CD4-positive, alpha-beta T cell treated with Interleukin-12 subunit alpha and Interleukin-12 subunit beta, for 1 hour (primary cell): Measurements from ENCODE around the gene RBMS1.

ENCODE experiments used
- DNase-seq: peaks from one replicate; pipeline ENCODE4 v3.0.0-alpha.2; 2020

Gene RBMS1

DNA sequence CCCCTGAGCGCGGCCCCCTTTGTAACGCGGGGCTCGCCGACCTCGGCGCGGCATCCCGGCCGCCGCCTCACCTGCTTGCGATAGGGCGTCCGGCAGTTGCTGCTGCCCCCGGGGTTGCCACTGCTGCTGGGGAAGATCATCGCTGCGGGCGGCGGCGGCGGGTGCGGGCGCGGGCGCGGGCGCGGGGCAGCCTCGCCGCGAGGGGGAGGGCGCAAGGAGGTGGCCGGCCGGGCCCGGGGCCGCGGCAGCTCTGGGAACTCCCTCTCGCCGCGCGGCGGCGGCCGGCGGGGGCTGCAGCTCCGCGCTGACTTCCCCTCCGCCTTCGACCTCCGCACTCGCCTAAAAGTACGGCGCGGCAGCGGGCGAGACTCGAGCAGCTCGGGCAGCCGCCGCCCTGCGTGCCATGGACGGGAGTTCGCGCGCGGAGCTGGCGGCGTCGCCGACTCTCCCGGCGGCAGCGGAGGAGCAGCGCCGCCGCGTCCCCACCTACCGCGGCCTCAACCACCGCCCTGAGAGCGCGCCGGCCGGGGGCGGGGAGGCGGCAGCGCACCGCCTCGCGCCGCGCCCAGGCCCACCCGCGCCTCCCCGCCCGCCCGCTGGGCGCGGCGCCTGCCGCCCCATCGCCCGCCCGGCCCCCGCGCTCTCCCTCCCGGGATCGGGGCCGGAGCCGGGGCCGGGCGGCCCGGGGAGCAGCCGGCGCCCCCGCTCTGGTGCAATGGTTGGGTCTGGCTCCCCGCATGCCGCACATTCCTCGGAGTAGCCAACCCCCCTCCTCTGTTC lies 86.0 kb downstream of the RBMS1 start:
- peak; percentile 72 for DNase-seq

DNA sequence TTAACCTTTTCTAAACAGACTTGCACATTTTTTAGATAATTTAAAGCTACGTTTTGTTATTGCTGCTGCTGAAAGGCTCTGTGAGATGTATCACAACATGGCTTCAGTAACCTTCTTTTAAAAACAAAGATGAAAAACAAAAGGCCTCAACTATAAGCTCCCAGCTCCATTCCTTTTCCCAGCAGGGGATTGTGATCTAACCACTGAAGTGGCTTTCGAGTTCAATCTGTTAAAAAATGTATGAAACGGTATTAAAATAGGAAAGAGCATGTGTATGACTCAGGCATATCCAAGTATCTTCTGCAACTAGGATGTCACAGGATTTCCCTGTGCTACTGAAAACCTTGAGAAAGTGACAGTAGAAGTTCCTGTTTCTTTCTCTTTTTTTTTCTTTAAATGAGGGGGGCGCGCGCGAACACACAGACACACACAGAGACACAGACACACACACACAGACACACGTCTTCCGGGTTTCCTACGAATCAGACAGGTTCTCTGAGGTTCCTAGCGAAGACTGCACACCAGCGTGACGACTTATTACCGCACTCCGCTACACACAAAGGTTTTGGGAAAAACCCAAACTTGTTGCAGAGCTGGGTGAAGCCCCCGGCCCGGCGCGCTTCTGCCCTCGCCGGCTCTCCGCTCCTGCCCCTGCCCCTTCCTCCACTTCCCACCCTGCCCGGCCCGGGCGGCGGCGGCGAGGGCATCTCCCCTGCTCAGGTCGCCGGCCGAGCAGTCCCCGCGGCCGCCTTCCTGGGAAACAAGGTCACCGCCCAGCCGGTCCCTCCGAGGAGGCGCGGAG lies 86.8 kb downstream of the RBMS1 start:
- DNase-seq = peak; percentile 87

- no peak for DNase-seq
These were observed 88.3 kb downstream of the RBMS1 start for GRCh38 chr2:160405077-160405867.

- DNase-seq = no peak
These were observed 90.3 kb downstream of the RBMS1 start for GRCh38 chr2:160402997-160403979.

- DNase-seq = no peak
These were observed 91.1 kb downstream of the RBMS1 start for GRCh38 chr2:160402501-160402900.

- DNase-seq = no peak
These were observed 91.7 kb downstream of the RBMS1 start for GRCh38 chr2:160401895-160402294.

DNA sequence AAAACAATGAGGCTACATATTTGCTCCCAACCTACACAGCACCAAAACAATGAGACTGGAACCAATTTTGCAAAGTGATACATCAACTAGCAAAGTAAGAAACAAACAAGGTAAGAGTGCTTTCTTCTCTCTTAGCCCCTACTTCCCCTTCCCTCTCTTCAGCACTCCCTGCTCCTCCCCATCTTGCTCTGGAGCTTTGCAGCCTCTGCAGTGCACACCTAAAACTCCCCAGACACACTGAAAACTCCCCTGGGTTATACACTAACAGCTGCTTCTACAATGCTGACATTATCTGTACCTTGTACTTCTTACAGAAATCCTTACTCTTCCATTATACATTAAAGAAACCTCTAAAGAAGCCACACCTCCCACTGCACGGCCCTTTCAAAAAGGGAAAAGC lies 93.7 kb downstream of the RBMS1 start:
- DNase-seq = no peak

DNA sequence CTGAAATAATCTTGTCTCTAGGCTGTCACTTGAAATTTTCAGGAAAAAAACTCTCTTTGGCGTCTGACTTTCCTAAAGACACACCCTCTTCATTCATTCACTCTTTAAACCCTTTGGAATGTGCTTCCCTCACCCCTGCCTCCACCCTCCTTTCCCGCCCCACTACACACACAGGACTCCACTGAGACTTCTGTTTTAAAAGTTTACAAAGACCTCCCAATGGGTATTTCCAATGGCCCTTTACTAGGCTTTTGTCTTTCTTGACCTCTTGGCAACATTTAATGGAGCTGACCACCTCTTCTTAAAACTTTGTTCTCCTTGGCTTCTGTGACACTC lies 96.1 kb downstream of the RBMS1 start:
- no peak for DNase-seq

GRCh38 chr2:160394153-160394552 lies 99.5 kb downstream of the RBMS1 start:
- DNase-seq = peak; percentile 60

- no peak for DNase-seq
These were observed 101.4 kb downstream of the RBMS1 start for GRCh38 chr2:160392201-160392600.

DNA sequence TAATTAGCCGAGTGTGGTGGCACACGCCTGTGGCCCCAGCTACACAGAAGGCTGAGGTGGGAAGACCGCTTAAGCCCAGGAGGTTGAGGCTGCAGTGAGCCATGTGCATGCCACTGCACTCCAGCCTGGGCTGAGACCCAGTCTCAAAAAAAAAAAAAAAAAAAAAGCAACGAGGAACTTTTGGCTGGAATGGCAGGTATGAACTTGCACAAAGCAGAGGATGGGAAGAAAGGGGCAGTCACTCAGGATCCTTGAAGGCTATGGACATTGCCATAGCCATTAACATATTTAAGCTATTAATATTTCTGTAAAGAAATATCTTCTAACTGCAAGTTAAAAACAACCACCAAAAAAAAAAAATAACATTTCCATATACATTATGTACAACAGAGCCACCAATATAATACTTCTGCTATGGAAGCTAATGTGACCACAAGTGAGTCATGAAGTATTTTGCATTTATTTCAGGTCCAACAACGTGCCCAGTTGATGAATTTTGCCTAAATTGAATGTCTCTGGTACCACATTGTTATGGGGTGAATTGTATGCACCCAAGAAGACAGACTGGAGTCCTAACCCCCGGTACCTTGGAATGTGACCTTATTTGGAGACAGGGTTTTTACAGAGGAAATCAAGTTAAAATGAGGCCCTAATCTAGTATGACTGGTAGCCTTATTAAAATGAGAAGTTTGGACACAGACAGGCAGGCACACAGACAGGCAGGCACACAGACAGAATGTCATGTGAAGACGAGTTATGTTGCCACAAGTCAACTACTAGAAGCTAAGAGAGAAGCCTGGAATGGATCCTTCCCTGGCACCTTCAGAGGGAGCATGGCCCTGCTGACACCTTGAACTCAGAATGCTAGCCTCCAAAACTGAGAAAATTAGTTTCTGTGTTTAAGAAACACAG lies 102.8 kb downstream of the RBMS1 start:
- no peak for DNase-seq

GRCh38 chr2:160389875-160390274 lies 103.7 kb downstream of the RBMS1 start:
- no peak for DNase-seq

DNA sequence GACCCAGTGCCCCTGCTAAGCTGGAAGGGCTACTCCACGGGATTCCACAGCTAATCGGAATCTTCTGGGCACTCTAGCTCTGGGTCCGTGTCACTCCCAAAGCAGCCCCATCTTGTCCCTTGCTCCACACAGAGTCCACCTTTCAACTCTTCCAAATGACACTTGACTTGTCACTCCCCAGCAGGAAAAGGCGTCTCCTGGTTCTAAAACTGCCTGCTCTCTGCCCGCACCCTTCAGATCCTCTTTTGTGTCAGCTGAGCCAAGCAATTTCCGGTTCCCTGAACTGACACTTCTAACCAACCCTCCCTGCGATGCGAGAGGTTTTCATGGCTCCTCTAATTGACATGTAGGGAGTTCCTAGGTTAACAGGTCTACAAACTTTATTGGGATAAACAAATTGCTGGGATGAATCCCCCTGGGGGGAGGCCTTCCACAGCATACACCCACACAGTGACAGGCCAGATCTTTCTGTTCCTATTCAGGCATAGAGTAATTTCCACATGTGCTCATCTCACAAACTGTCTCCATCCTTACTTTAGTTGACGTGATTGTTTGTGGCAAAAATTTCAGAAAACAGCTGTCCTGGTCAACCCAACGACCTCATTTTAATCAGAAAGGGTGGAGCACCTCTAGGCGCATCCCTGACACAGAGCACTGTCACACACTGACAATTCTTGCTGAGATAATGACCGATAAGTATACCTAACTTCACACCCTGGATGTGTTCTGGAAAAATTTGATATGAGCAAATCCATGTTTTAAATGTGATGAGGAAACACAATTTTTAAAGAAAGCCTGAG lies 104.9 kb downstream of the RBMS1 start:
- peak; percentile 45 for DNase-seq

GRCh38 chr2:160387558-160388262 lies 105.9 kb downstream of the RBMS1 start:
- DNase-seq = no peak

- no peak for DNase-seq
These were observed 108.8 kb downstream of the RBMS1 start for GRCh38 chr2:160384791-160385190.

DNA sequence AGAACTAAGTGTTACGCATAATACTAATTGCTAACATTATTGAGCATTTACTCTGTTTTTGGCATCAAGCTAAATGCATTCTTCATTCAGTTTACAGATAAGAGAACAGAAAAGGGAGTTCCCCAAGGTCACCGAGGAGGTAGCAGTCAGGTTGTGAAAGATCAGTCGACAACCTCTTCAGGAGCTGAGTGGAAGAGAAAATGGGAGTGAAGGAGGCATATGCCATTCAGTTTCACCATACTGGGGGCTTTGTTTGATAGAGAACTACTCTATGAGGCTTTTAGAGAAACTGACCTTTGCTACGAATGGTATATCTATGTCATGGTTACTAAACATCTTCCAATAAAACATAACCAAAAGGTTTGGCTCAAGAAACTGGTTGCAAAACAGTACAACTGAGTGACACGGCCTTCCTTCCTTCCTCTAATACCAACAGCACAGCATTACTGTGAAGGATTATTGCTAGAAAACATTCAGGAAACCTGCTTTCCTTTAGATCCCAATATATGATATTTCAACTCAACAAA lies 112.1 kb downstream of the RBMS1 start:
- DNase-seq = no peak

GRCh38 chr2:160380611-160381010 lies 113.0 kb downstream of the RBMS1 start:
- no peak for DNase-seq

DNA sequence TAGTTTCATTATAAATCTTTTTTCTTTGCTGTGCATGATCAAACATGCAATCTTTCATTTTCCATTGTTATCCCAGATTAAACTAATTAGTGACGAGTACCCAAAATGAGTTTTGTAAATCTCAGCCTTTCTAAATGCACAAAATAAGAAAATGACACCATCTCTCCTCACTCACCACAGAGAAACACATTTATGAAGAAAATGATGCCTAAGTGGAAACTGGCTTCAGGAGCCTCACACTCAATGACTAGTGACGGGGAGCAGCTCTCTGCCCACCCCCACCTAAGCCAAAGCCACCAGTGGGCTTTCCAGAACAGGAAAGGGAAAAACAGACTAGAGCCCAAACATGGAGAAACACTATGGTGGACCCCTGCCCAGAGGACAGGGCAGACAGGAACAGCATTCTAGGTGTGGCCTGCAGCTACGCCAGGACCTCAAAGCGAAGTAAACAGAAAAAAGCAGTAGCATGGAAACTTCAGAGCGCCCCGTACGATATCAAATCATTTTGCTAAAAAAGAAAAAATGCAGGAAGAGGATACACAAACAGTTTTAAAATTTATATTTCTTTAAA lies 113.5 kb downstream of the RBMS1 start:
- no peak for DNase-seq

DNA sequence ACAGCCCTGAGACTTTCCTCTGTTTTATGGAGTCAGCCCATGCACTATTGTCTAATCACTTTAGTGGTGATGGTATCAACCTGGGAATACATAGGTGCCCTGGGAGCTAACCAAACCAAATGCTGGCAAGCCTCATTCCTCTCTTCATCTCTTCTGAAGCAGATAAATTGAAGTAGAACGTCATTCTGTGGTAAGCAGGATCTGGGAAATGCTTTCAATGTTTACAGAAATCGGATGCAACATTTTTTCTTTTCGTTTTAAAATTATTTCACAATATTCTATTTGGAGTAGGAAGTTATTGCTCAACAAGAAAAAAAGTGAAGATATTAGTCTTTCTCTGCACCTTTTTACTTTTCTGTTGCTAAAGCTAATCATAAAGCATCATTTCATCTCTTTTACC lies 114.2 kb downstream of the RBMS1 start:
- DNase-seq = no peak
